HepG2 (cell line): ENCODE measurements around the gene WDR27. TPM values are rescaled to one million over a fixed set of nuclear protein-coding genes. Genes with fewer than 3 reads are reported as not detected.

ENCODE experiments used
- BCLAF1 ChIP-seq: fragments of 450-650 bp; IDR thresholded peaks from 2 replicates; pipeline ENCODE4 v1.6.1; 2017; ENCODE audit warnings: mild to moderate bottlenecking
- CHD4 ChIP-seq: fragments of 200-600 bp; sonication (generic); IDR thresholded peaks from 2 replicates; pipeline ENCODE4 v1.7.0; 2017; ENCODE audit warnings: mild to moderate bottlenecking, low read length, borderline replicate concordance
- FOSL2 ChIP-seq: sonication (generic); formaldehyde crosslinking; IDR thresholded peaks from 2 replicates; pipeline ENCODE4 v1.4.0; 2020; ENCODE audit warnings: missing genetic modification reagents
- KAT2B ChIP-seq: fragments of 150-350 bp; IDR thresholded peaks from 2 replicates; pipeline ENCODE4 v1.6.1; 2014; ENCODE audit warnings: low read depth, low read length, borderline replicate concordance
- MEIS1 ChIP-seq: sonication (generic); formaldehyde crosslinking; IDR thresholded peaks from 2 replicates; pipeline ENCODE4 v1.9.0; 2021; ENCODE audit warnings: mild to moderate bottlenecking, missing genetic modification reagents, moderate library complexity, borderline replicate concordance
- NR3C1 ChIP-seq: sonication (generic); formaldehyde crosslinking; IDR thresholded peaks from 2 replicates; pipeline ENCODE4 v1.4.0; 2020; ENCODE audit warnings: missing genetic modification reagents
- POGK ChIP-seq: sonication (generic); formaldehyde crosslinking; conservative IDR thresholded peaks from 2 replicates; pipeline ENCODE4 v1.8.0; 2022; ENCODE audit warnings: mild to moderate bottlenecking, moderate library complexity, missing genetic modification reagents
- POLR2G ChIP-seq: fragments of 200-400 bp; formaldehyde crosslinking; IDR thresholded peaks from 2 replicates; pipeline ENCODE4 v1.6.1; 2018; ENCODE audit warnings: mild to moderate bottlenecking, low read depth, low read length, moderate library complexity
- RFXAP ChIP-seq: sonication (generic); formaldehyde crosslinking; IDR thresholded peaks from 2 replicates; pipeline ENCODE4 v1.4.0; 2020; ENCODE audit warnings: missing genetic modification reagents, borderline replicate concordance
- SRY ChIP-seq: sonication (generic); formaldehyde crosslinking; IDR thresholded peaks from 2 replicates; pipeline ENCODE4 v1.8.0; 2022; ENCODE audit warnings: mild to moderate bottlenecking, missing genetic modification reagents
- U2AF2 ChIP-seq: fragments of 200-400 bp; formaldehyde crosslinking; IDR thresholded peaks from 2 replicates; pipeline ENCODE4 v1.6.1; 2017; ENCODE audit warnings: low read depth, mild to moderate bottlenecking, low read length
- ZFP36 ChIP-seq: fragments of 150-350 bp; IDR thresholded peaks from 2 replicates; pipeline ENCODE4 v1.6.1; 2018; ENCODE audit warnings: borderline replicate concordance, low read length, low read depth; ENCODE audit not compliant: partially characterized antibody
- ZFP36L1 ChIP-seq: sonication (generic); formaldehyde crosslinking; IDR thresholded peaks from 2 replicates; pipeline ENCODE4 v1.8.0; 2022; ENCODE audit warnings: mild to moderate bottlenecking, missing genetic modification reagents, moderate library complexity
- ZNF136 ChIP-seq: sonication (generic); formaldehyde crosslinking; IDR thresholded peaks from 2 replicates; pipeline ENCODE4 v1.8.1; 2022; ENCODE audit warnings: low read depth, mild to moderate bottlenecking, moderate library complexity, missing genetic modification reagents
- ZNF3 ChIP-seq: IDR thresholded peaks from 2 replicates; pipeline ENCODE4 v1.7.0; 2017; ENCODE audit warnings: inconsistent platforms
- ZNF556 ChIP-seq: sonication (generic); formaldehyde crosslinking; IDR thresholded peaks from 2 replicates; pipeline ENCODE4 v1.4.0; 2020; ENCODE audit warnings: mild to moderate bottlenecking, missing genetic modification reagents, borderline replicate concordance
- ZNF562 ChIP-seq: sonication (generic); formaldehyde crosslinking; IDR thresholded peaks from 2 replicates; pipeline ENCODE4 v1.8.0; 2022; ENCODE audit warnings: missing genetic modification reagents, borderline replicate concordance
- ZNF569 ChIP-seq: sonication (generic); formaldehyde crosslinking; IDR thresholded peaks from 2 replicates; pipeline ENCODE4 v1.5.0; 2020; ENCODE audit warnings: mild to moderate bottlenecking, missing genetic modification reagents, moderate library complexity, borderline replicate concordance
- ZNF678 ChIP-seq: sonication (generic); formaldehyde crosslinking; IDR thresholded peaks from 2 replicates; pipeline ENCODE4 v1.4.0; 2020; ENCODE audit warnings: mild to moderate bottlenecking, missing genetic modification reagents
- polyA plus RNA-seq, 8 experiments: library from polyadenylated mRNA; depleted of rRNA in 3 of 8; stranded (reverse) in 7 of 8; unstranded in 1 of 8; fragments of >200 nt; fragmentation: Illumina TruSeq in 4 of 8; extraction: Trizol in 4 of 8; gene quantifications; 2 replicates each; pipeline versions ENCODE4 v1.2.1 to v1.2.3, GENCODE V29; 2011 to 2016; ENCODE audit warnings: low read depth in 4 of 8, missing spikeins in 1 of 8, mixed read lengths in 1 of 8; ENCODE audit not compliant: insufficient read depth in 1 of 8
- total RNA-seq, 5 experiments: library from RNA; depleted of rRNA; stranded (reverse); fragments of >200 nt; fragmentation: Illumina TruSeq; extraction: Trizol; gene quantifications; 2 replicates each; pipeline ENCODE4 v1.2.3, GENCODE V29; 2016; ENCODE audit warnings: low read depth in 1 of 5
- TF ChIP-seq, protein P1 (sequence below): sonication (generic); formaldehyde crosslinking; IDR thresholded peaks from 2 replicates; pipeline ENCODE4 v1.4.0; 2020; ENCODE audit warnings: missing genetic modification reagents
- TF ChIP-seq, protein P2 (sequence below): sonication (generic); formaldehyde crosslinking; IDR thresholded peaks from 2 replicates; pipeline ENCODE4 v1.5.0; 2020; ENCODE audit warnings: mild to moderate bottlenecking, missing genetic modification reagents, moderate library complexity

Gene WDR27
- total and polyA plus RNA-seq, 2 of the 13 experiments (the other 11 are each of a cell fraction or from before 2014, with no cell fraction given): 34.1 to 80.3 TPM

DNA sequence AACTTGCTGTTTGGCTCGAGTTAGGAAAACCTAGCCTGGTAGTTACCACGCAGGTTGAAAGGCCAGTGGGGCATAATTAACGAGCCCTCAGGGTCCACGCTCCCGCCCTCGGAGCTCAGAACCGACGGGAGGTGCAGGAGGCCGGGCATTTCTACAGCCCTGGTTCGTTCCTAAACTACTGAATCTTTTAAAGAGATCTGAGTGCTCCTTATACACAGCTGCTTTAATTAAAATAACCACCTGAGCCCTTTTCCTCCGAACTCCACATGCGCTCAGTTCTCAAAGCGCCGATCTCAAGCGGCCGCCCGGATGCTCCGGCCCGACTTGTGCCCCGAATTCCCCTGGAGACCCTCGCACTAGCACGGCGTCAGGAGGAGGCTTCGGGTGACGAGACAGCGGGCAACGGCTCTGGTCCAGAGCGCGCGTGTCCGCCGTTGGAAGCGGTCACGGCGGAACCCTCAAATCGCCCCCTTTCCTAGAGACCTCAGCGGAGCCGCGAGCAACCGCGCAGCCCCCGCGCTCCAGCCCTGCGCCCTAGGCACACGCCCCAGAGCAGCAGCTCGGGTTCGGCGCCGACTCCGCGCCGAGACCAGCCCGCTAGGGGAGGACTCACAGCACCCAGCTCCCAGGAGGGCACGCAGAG lies 397 bp downstream of the WDR27 start (continued):
- TF ChIP-seq ZFP36: no peak
- TF ChIP-seq POLR2G: no peak
- TF ChIP-seq BCLAF1: no peak
- TF ChIP-seq KAT2B: no peak
- TF ChIP-seq NR3C1 (CRISPR knock-in tag): no peak
- TF ChIP-seq, protein P1, sequence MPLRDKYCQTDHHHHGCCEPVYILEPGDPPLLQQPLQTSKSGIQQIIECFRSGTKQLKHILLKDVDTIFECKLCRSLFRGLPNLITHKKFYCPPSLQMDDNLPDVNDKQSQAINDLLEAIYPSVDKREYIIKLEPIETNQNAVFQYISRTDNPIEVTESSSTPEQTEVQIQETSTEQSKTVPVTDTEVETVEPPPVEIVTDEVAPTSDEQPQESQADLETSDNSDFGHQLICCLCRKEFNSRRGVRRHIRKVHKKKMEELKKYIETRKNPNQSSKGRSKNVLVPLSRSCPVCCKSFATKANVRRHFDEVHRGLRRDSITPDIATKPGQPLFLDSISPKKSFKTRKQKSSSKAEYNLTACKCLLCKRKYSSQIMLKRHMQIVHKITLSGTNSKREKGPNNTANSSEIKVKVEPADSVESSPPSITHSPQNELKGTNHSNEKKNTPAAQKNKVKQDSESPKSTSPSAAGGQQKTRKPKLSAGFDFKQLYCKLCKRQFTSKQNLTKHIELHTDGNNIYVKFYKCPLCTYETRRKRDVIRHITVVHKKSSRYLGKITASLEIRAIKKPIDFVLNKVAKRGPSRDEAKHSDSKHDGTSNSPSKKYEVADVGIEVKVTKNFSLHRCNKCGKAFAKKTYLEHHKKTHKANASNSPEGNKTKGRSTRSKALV (CRISPR knock-in tag): 0 out of 2 replicates have a peak, but pooled peaks have one; percentile 91
- TF ChIP-seq CHD4: no peak
- no peak for TF ChIP-seq SRY (CRISPR knock-in tag)
- TF ChIP-seq, protein P2, sequence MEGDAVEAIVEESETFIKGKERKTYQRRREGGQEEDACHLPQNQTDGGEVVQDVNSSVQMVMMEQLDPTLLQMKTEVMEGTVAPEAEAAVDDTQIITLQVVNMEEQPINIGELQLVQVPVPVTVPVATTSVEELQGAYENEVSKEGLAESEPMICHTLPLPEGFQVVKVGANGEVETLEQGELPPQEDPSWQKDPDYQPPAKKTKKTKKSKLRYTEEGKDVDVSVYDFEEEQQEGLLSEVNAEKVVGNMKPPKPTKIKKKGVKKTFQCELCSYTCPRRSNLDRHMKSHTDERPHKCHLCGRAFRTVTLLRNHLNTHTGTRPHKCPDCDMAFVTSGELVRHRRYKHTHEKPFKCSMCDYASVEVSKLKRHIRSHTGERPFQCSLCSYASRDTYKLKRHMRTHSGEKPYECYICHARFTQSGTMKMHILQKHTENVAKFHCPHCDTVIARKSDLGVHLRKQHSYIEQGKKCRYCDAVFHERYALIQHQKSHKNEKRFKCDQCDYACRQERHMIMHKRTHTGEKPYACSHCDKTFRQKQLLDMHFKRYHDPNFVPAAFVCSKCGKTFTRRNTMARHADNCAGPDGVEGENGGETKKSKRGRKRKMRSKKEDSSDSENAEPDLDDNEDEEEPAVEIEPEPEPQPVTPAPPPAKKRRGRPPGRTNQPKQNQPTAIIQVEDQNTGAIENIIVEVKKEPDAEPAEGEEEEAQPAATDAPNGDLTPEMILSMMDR (CRISPR knock-in tag): no peak
- TF ChIP-seq ZFP36L1 (CRISPR knock-in tag): no peak
- no peak for TF ChIP-seq POGK (CRISPR knock-in tag)
- TF ChIP-seq MEIS1 (CRISPR knock-in tag): no peak
- TF ChIP-seq FOSL2 (CRISPR knock-in tag): no peak
- no peak for TF ChIP-seq ZNF569 (CRISPR knock-in tag)
- TF ChIP-seq ZNF3: no peak
- no peak; the same call in 1 of the 2 replicates for TF ChIP-seq ZNF136 (CRISPR knock-in tag)
- TF ChIP-seq RFXAP (CRISPR knock-in tag): no peak
- TF ChIP-seq ZNF678: no peak
- no peak for TF ChIP-seq ZNF556 (CRISPR knock-in tag)
- TF ChIP-seq U2AF2: no peak
- TF ChIP-seq ZNF562 (CRISPR knock-in tag): no peak
